IPS-NIHi7 (cell line): ENCODE measurements around the gene EVI5.

Experiments
- DNase-seq: peaks from one replicate; pipeline ENCODE4 v3.0.0; 2012; ENCODE audit warnings: mixed read lengths; ENCODE audit errors: extremely low spot score

EVI5 gene

GRCh38 chr1:92459871-92460320 is 325.0 kb downstream of the EVI5 start:
- DNase-seq, result no peak
